ENCODE data around the gene PPP1R2C.

The PPP1R2C gene

DNA sequence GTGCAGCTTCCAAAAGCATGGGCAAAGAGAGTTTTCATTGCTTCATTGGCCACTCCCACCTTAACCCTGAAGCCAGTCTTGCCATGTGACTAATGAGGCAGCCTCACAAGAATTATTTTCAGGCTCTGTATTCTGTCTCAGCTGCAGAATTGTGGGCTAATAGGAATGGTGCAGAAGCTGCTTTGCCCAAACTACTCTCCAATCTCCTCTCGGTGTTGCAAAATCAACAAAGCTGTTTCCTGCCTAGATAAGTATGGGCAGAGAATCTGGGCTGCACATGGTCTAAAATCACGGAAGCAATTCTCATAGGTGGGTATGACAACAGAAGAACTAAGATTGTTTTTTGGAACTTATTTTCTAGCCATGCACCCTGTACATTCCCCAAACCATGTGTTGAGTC lies 31.4 kb downstream of the PPP1R2C start (continued):
- TF ChIP-seq ZNF426 (tag by site-specific recombination; IDR thresholded peaks at IDR 0.05) (no peak), ZNF398 (tag by site-specific recombination; IDR thresholded peaks at IDR 0.05) (no peak), PRDM2 (tag by site-specific recombination; IDR thresholded peaks at IDR 0.05; ENCODE audit: borderline replicate concordance) (no peak)

DNA sequence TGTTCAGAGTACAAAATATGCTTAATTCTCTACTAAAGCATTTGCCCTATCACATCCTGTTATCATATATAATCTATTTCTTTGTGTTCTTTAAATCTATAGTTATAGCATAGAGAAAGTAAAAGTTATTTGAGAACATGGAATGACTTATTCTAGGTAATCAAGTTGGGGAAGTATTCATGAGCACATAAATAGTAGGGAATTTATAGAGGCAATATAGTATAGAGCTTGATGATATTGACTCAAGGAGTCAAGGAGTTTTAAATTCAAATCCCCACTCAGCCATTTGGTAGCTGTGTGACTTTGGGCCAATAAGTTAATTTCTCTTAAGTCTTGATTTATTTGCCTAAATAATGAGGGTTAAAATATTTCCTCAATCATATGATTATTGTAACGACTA lies 37.5 kb downstream of the PPP1R2C start:
- H3K4me1 ChIP-seq (ENCODE audit: control insufficient read depth, insufficient read depth, low read length): no peaks in the 10 kb centered on the region
- CTCF ChIA-PET: no interaction called here
- no peak overlapping the region for H3K4me3 ChIP-seq (ENCODE audit: low read depth, low read length)
- no peak overlapping the region for H3K27ac ChIP-seq (ENCODE audit: extremely low read depth, low read depth, low read length)
- H3K36me3 ChIP-seq (ENCODE audit: control insufficient read depth in 2 of 2, insufficient read depth in 1 of 2, low read length in 2 of 2): no peaks in the 10 kb centered on the region
- H3K9me3 ChIP-seq (ENCODE audit: control insufficient read depth, insufficient read depth, low read depth, low read length): no peaks in the 10 kb centered on the region
- POLR2A ChIA-PET: no interaction called here
- no peak for TF ChIP-seq ZNF274 (IDR thresholded peaks at IDR 0.05; ENCODE audit: low read length)
- no peak for TF ChIP-seq ZNF274 (tag by site-specific recombination; IDR thresholded peaks at IDR 0.05; ENCODE audit: borderline replicate concordance)
- TF ChIP-seq ZNF354C (tag by site-specific recombination; IDR thresholded peaks at IDR 0.05; ENCODE audit: borderline replicate concordance, low read depth): no peak
- TF ChIP-seq ZBTB8A (tag by site-specific recombination; IDR thresholded peaks at IDR 0.05): no peak
- TF ChIP-seq ZNF146 (tag by site-specific recombination; IDR thresholded peaks at IDR 0.05): no peak
- no peak for TF ChIP-seq ZNF423 (tag by site-specific recombination; IDR thresholded peaks at IDR 0.05)
- TF ChIP-seq ZNF175 (tag by site-specific recombination; IDR thresholded peaks at IDR 0.05): no peak
- TF ChIP-seq, protein P1, sequence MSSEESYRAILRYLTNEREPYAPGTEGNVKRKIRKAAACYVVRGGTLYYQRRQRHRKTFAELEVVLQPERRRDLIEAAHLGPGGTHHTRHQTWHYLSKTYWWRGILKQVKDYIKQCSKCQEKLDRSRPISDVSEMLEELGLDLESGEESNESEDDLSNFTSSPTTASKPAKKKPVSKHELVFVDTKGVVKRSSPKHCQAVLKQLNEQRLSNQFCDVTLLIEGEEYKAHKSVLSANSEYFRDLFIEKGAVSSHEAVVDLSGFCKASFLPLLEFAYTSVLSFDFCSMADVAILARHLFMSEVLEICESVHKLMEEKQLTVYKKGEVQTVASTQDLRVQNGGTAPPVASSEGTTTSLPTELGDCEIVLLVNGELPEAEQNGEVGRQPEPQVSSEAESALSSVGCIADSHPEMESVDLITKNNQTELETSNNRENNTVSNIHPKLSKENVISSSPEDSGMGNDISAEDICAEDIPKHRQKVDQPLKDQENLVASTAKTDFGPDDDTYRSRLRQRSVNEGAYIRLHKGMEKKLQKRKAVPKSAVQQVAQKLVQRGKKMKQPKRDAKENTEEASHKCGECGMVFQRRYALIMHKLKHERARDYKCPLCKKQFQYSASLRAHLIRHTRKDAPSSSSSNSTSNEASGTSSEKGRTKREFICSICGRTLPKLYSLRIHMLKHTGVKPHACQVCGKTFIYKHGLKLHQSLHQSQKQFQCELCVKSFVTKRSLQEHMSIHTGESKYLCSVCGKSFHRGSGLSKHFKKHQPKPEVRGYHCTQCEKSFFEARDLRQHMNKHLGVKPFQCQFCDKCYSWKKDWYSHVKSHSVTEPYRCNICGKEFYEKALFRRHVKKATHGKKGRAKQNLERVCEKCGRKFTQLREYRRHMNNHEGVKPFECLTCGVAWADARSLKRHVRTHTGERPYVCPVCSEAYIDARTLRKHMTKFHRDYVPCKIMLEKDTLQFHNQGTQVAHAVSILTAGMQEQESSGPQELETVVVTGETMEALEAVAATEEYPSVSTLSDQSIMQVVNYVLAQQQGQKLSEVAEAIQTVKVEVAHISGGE (tag by site-specific recombination; conservative IDR thresholded peaks at IDR 0.05; ENCODE audit: low read depth): no peak
- no peak for TF ChIP-seq ZNF596 (tag by site-specific recombination; IDR thresholded peaks at IDR 0.05)
- TF ChIP-seq ZBTB17 (tag by site-specific recombination; IDR thresholded peaks at IDR 0.05): no peak
- no peak for TF ChIP-seq ZNF202 (tag by site-specific recombination; IDR thresholded peaks at IDR 0.05; ENCODE audit: borderline replicate concordance)
- TF ChIP-seq ZNF292 (tag by site-specific recombination; IDR thresholded peaks at IDR 0.05; ENCODE audit: borderline replicate concordance, low read depth): no peak
- TF ChIP-seq ZNF239 (tag by site-specific recombination; IDR thresholded peaks at IDR 0.05): no peak
- no peak for TF ChIP-seq ZFP41 (tag by site-specific recombination; IDR thresholded peaks at IDR 0.05; ENCODE audit: borderline replicate concordance)
- TF ChIP-seq, protein P2, sequence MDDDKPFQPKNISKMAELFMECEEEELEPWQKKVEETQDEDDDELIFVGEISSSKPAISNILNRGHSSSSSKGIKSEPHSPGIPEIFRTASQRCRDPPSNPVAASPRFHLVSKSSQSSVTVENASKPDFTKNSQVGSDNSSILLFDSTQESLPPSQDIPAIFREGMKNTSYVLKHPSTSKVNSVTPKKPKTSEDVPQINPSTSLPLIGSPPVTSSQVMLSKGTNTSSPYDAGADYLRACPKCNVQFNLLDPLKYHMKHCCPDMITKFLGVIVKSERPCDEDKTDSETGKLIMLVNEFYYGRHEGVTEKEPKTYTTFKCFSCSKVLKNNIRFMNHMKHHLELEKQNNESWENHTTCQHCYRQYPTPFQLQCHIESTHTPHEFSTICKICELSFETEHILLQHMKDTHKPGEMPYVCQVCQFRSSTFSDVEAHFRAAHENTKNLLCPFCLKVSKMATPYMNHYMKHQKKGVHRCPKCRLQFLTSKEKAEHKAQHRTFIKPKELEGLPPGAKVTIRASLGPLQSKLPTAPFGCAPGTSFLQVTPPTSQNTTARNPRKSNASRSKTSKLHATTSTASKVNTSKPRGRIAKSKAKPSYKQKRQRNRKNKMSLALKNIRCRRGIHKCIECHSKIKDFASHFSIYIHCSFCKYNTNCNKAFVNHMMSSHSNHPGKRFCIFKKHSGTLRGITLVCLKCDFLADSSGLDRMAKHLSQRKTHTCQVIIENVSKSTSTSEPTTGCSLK (tag by site-specific recombination; IDR thresholded peaks at IDR 0.05): no peak
- TF ChIP-seq, protein P3, sequence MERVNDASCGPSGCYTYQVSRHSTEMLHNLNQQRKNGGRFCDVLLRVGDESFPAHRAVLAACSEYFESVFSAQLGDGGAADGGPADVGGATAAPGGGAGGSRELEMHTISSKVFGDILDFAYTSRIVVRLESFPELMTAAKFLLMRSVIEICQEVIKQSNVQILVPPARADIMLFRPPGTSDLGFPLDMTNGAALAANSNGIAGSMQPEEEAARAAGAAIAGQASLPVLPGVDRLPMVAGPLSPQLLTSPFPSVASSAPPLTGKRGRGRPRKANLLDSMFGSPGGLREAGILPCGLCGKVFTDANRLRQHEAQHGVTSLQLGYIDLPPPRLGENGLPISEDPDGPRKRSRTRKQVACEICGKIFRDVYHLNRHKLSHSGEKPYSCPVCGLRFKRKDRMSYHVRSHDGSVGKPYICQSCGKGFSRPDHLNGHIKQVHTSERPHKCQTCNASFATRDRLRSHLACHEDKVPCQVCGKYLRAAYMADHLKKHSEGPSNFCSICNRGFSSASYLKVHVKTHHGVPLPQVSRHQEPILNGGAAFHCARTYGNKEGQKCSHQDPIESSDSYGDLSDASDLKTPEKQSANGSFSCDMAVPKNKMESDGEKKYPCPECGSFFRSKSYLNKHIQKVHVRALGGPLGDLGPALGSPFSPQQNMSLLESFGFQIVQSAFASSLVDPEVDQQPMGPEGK (tag by site-specific recombination; IDR thresholded peaks at IDR 0.05): no peak
- TF ChIP-seq ZNF366 (tag by site-specific recombination; conservative IDR thresholded peaks at IDR 0.05): no peak

Measured in HEK293 (cell line).